GM19372 (cell line): Measurements from ENCODE around the gene CAPN13.

Source experiments
- ATAC-seq: cut with Tn5 transposase; IDR thresholded peaks from one replicate; pipeline ENCODE4 v1.9.1; 2021; ENCODE audit warnings: mild to moderate bottlenecking, low read depth, moderate library complexity; ENCODE audit not compliant: unreplicated experiment

Gene CAPN13, protein sequence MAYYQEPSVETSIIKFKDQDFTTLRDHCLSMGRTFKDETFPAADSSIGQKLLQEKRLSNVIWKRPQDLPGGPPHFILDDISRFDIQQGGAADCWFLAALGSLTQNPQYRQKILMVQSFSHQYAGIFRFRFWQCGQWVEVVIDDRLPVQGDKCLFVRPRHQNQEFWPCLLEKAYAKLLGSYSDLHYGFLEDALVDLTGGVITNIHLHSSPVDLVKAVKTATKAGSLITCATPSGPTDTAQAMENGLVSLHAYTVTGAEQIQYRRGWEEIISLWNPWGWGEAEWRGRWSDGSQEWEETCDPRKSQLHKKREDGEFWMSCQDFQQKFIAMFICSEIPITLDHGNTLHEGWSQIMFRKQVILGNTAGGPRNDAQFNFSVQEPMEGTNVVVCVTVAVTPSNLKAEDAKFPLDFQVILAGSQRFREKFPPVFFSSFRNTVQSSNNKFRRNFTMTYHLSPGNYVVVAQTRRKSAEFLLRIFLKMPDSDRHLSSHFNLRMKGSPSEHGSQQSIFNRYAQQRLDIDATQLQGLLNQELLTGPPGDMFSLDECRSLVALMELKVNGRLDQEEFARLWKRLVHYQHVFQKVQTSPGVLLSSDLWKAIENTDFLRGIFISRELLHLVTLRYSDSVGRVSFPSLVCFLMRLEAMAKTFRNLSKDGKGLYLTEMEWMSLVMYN

GRCh38 chr2:30807249-30807648, at the start of gene CAPN13:
CAPN13 (minus strand) TSS chr2:30807446; CDS start chr2:30787325, 20,121 bp downstream.
- no peak for ATAC-seq

DNA sequence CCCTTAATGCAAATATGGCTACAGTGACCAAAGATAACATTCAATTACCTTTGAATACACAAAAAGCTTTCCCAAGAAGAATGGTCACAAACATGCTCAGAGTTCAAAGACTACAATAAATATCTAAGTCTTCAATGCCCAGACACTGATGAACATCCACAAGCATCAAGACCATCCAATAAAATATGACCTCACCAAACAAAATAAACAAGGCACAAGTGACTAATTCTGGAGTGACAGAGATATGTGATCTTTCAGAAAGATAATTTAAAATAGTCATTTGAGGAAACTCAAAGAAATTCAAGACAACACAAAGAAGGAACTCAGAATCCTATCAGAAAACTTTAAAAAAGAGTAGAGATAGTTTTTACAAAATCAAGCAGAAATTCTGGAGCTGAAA, 40.6 kb upstream of the CAPN13 start:
- no peak for ATAC-seq

DNA sequence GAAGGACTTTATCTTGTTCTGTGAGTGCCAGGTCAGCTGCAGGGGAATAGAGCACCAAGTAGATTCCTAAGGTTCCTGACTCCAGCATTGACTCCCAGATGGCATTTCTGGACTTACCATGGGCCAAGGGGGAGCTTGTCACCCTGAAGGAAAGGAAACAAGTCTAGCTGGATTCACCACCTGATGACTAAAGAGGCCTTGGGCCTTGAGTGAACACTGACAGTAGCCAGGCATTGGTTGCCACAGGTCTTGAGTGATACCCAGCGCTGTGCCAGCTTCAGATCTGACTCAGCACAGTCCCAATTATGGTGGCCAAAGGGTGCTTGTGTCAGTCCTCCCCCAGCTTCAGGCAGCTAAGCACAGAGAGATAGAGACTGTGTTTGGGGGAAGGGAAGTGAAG, 40.1 kb upstream of the CAPN13 start:
- ATAC-seq = no peak

DNA sequence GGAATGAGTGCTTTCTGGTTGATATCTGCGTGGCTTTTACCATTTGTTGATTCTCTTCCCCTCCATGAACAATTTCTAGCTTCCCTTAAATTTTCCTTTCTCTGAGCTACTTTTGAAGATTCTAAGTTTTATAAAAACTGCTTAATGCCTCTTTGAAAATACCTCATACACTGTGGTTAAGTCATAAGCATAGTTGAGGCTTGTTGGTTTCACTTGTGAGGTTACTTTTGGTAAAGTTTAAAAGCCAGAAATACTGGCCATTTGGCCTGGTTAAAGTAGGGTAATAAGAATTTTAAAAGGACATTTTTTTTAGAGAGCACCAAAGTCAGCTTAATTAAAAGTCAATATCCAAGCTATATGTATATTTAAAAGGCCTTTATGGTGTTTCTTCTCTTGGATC, 21.3 kb upstream of the CAPN13 start:
- no peak for ATAC-seq

GRCh38 chr2:30826916-30827315, 19.7 kb upstream of the CAPN13 start:
- ATAC-seq = no peak

- ATAC-seq = no peak
Measured at GRCh38 chr2:30826481-30826880, 19.2 kb upstream of the CAPN13 start.

GRCh38 chr2:30823452-30823851, 16.2 kb upstream of the CAPN13 start:
- ATAC-seq = no peak

- no peak for ATAC-seq
Measured at GRCh38 chr2:30821960-30822359, 14.7 kb upstream of the CAPN13 start.

DNA sequence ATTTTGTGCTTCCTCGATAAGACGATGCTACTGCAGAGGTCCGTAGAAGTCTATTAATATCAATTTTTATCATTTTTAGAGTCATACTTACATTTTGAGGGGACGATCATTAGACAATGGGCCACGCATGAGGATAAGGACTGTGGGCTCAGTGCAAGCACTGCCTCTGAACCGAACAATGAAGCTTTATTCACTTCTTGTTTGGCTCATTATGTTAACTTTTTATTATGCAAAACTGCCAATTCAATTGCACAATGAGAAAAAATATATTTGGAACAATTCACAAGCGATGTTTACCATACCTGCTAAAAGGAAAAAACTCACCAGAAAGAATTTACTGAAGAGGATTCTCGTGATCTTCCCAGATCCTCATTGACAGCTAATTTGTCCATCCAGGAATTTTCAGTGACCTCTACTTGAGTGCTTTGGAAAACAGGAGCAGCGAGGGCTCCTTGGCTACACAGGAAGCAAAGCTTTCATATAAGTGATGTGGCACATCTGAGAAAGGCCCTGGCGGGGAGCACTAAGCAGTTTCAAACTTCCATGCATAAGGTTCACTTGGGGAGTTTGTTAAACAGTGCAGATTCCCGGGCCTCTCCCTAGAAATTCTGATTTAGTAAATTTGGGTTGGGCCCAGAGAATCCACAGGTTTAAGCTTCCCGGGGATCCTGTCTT, 13.3 kb upstream of the CAPN13 start:
- no peak for ATAC-seq

GRCh38 chr2:30809938-30810337, 2.7 kb upstream of the CAPN13 start:
- ATAC-seq = no peak

GRCh38 chr2:30808695-30809094, 1.4 kb upstream of the CAPN13 start:
- no peak for ATAC-seq

- ATAC-seq = no peak
Measured at GRCh38 chr2:30803281-30803680, 4.0 kb downstream of the CAPN13 start.

- ATAC-seq = no peak
Measured at GRCh38 chr2:30802611-30803010, 4.6 kb downstream of the CAPN13 start.

- no peak for ATAC-seq
Measured at GRCh38 chr2:30801821-30802455, 5.3 kb downstream of the CAPN13 start.

DNA sequence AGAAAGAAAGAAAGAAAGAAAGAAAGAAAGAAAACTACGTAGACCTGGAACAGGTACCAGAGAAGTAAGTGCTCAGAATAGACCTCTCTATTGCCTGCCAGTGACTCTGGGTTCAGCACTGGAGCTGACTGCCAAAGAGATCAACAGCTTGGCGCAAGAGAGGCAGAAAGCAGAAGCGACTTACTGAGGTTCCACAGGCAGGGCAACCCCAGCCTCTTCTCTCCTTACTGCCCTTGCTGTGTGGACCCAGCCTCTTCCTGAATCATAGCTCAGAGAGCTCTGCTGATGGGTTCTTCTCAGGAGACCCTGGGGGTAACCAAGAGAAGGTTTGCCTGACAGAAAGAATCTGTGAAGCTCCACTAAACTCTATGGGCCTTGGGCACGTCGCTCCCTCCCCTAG, 7.1 kb downstream of the CAPN13 start:
- no peak for ATAC-seq

DNA sequence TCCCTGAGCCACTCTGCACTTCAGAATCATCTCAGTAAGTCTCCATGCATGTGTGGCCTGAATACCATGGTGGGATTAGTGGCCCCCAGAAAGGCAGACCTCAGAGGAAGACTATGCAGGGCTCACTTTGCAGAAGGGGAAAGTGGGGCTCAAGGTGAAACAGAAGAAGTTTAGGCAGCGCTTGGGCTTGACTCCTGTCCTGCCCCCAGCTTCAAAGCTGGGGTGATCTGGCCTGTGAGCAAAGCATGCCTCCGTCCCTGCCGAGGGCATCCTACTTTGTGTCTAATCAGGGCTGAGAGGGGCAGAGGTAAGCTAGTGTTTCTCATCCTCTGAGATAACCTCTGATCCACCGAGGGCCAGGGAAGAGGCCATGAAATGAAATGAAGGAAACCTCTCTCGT, 7.9 kb downstream of the CAPN13 start:
- no peak for ATAC-seq

- ATAC-seq = no peak
Measured at GRCh38 chr2:30798536-30798991, 8.7 kb downstream of the CAPN13 start.

DNA sequence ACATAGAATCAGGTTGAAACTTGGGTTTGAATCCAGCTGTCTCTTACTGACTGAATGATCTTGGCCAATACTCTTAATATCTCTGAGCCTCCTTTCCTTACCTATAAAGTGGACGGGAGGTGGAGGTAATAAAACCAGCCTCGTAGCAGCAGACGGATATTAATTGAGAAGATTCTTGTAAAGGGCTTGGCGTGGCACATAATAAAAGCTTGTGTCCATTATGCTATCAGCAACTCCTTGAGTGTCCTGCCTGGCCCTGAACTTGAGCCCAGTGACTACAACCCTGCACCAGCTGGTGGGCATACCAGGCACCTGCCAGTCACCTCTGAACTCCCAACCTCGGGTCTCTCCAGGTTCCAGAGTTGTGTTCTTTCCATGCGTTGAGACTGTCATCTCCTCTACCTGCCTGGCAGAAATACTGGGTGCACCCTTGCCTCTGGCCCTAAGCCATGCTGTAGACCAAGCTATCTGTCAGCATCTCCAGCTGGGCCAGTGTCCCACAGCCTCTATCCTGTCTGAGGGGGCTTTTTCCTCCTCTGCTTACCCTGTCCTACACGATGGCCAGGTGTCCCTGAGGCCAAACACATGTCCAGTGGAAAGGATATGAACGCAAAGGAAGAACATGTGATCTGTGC, 9.7 kb downstream of the CAPN13 start:
- ATAC-seq = no peak

DNA sequence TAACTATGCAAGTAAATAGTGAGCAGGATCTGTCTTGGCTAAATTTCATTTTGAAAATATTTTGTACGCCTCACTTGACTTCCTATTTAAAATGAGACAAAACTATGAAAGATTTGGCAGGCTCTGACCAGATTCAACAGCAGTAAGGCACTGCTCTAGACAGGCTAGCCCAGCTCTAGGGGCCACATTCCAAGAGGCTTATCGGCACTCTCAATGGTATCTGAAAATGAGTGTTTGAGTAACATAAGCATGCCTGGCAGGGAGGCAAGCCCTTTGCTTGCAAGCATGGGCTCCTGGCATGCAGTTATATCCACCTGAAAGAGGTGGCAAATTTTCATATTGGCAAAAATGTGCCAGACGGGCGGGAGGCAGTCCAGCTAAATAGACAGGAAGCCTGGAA, 10.5 kb downstream of the CAPN13 start:
- no peak for ATAC-seq

DNA sequence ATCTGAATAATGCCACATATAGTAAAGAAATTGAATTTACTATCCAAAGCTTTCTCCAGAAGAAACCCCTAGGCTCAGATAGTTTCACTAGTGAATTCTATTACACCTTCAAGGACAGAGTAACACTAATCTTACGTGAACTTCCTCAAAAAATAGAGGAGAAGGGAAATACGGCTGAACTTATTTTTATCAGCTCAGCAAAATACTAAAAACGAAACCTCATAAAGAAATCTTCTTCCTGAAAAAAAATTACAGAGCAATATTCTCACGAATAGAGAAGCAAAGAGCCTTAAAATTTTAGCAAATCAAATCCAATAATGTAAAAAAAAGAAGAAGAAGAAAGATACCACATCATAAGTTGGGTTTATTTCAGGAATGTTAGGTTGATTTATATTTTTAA, 14.7 kb downstream of the CAPN13 start:
- ATAC-seq = no peak
